ENCODE results near the gene SNX32.
A peak's percentile ranks its signal among the peaks of the same experiment; 100 is the strongest.
"Not testable (repeated sequence)": the region's sequence is repeated elsewhere in the genome, so short reads cannot be mapped to it uniquely, and the experiment has no call there.

SNX32 gene

DNA sequence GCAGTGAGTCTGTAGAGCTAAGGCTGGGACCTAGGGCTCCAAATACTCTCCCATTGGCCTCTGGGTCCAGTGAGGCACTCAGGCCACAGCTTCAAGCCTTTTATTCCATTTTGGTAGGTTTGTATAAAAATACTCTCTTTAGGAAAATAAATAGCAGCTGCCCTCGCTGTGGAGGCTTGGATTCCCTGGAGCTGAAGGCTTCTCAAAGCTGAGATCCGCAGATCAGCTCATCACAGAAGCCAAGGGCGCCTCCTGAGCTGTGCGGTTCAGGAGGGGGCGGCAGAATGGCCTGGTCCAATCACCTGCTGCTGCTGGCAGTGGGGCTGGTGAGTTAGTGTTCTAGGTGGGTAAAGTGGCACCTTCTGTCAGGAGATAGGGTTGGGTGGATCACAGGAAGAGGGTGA is 58.4 kb downstream of the SNX32 start:
- not testable (repeated sequence) for H3K9me3 ChIP-seq (ENCODE audit: insufficient read depth, low read length); H3K36me3 ChIP-seq (ENCODE audit: low read length); H4K20me1 ChIP-seq (ENCODE audit: low read depth, low read length); H3K27me3 ChIP-seq (ENCODE audit: low read length); H2AFZ ChIP-seq (ENCODE audit: low read depth, low read length, severe bottlenecking); H3K9me2 ChIP-seq (replicated peaks; ENCODE audit: insufficient read depth, low read length)
- peak; percentile 7 for TF ChIP-seq CTCF (IDR thresholded peaks at IDR 0.05; ENCODE audit: insufficient read depth, low read length, poor library complexity, severe bottlenecking)
- Histone ChIP-seq H3K4me2 (ENCODE audit: low read depth, low read length, poor library complexity, severe bottlenecking) (peak overlapping the region; percentile 93), H3K9ac (ENCODE audit: low read length) (peak overlapping the region; percentile 93), H3K4me3 (ENCODE audit: insufficient read depth, low read length, poor library complexity, severe bottlenecking) (peak overlapping the region; percentile 85), H3F3A (ENCODE audit: insufficient read depth) (peaks cover 31% of the 10 kb centered on the region), H3K79me2 (ENCODE audit: insufficient read depth, low read length) (peaks cover 18% of the 10 kb centered on the region), H3K27ac (ENCODE audit: low read depth, low read length) (peak overlapping the region; percentile 77)

DNA sequence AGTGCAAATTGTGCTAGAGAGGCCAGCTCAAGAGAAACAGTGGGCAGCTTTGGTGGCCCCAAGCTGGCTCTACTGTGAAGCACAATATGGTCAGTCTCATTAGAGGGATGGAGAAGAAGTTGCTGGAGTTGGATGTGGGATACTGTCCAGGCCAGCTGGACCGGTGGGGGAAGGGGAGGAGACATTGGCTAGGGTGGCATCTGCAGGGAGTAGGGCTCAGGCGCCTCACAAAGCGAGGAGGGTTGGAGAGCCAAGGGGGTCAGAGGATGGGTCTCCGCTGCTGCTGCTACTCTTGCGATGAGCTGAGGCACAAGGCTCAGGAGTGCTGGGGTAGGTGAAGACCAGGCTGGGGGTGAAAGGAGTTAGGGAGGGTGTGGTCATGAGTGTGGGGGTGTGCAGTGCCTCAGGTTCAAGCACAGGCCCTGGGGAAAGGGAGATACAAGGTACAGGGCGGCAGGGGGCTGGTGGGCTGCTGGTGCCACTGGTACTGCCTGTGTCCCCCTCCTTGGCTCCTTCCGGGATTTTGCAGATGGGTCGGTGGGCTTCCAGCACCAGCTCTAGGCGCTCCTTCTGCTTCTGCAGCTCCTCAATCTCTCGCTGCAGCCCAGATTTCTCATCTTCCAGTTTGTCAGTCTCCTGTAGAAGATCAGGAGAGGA is 59.0 kb downstream of the SNX32 start:
- H3K27me3 ChIP-seq (ENCODE audit: low read length), result no peaks in the 10 kb centered on the region
- H3K4me3 ChIP-seq (ENCODE audit: insufficient read depth, low read length, poor library complexity, severe bottlenecking), result peak overlapping the region; percentile 7
- H3K9ac ChIP-seq (ENCODE audit: low read length), result peak overlapping the region; percentile 93; the same call in 1 of the 2 replicates
- no peaks in the 10 kb centered on the region for H3K9me3 ChIP-seq (ENCODE audit: insufficient read depth, low read length)
- H3F3A ChIP-seq (ENCODE audit: insufficient read depth), result peaks cover 31% of the 10 kb centered on the region
- H3K9me2 ChIP-seq (replicated peaks; ENCODE audit: insufficient read depth, low read length), result no peaks in the 10 kb centered on the region
- H3K27ac ChIP-seq (ENCODE audit: low read depth, low read length), result peak overlapping the region; percentile 77
- no peak overlapping the region for H2AFZ ChIP-seq (ENCODE audit: low read depth, low read length, severe bottlenecking)
- peaks cover 14% of the 10 kb centered on the region for H3K79me2 ChIP-seq (ENCODE audit: insufficient read depth, low read length)
- H4K20me1 ChIP-seq (ENCODE audit: low read depth, low read length), result no peaks in the 10 kb centered on the region
- H3K4me2 ChIP-seq (ENCODE audit: low read depth, low read length, poor library complexity, severe bottlenecking), result peak overlapping the region; percentile 93
- no peak for TF ChIP-seq EZH2phosphoT487 (conservative IDR thresholded peaks at IDR 0.05; ENCODE audit: low read length)
- TF ChIP-seq CTCF (IDR thresholded peaks at IDR 0.05; ENCODE audit: insufficient read depth, low read length, poor library complexity, severe bottlenecking), result no peak
- H3K36me3 ChIP-seq (ENCODE audit: low read length), result no peaks in the 10 kb centered on the region

DNA sequence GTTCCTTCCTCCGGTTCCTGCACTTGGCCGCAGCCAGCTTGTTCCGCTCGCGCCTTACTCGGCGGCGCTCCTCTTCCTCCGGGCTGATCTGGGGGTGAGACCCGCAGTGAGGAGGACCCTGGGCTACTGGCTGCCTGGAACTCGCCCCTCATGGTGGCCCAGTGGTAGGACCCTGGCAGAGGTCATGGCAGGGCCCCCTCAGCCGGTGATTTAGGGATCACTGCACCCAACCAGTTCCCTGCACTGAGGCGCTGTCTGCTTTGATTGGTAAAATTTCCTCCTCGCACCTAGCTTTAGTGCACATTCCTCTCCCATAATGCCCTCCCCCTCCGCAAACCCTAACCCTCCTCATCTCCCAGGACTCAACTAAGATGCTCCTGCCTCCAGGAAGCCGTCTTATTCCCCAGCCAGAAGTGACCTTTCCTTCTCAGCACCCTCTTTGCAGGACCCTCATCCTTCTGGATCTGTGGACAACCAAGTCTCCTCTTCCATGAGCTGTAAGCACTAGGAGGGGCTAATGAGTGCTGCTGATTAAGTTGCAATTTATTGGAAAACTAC is 60.4 kb downstream of the SNX32 start:
- no peak for TF ChIP-seq CTCF (IDR thresholded peaks at IDR 0.05; ENCODE audit: insufficient read depth, low read length, poor library complexity, severe bottlenecking)
- no peak for TF ChIP-seq EZH2phosphoT487 (conservative IDR thresholded peaks at IDR 0.05; ENCODE audit: low read length)
- Histone ChIP-seq H3K36me3 (ENCODE audit: low read length) (no peaks in the 10 kb centered on the region), H3K9ac (ENCODE audit: low read length) (peak overlapping the region; percentile 56), H2AFZ (ENCODE audit: low read depth, low read length, severe bottlenecking) (peak overlapping the region; percentile 42), H3K79me2 (ENCODE audit: insufficient read depth, low read length) (peaks cover 12% of the 10 kb centered on the region), H3K4me3 (ENCODE audit: insufficient read depth, low read length, poor library complexity, severe bottlenecking) (peak overlapping the region; percentile 36), H3K9me2 (replicated peaks; ENCODE audit: insufficient read depth, low read length) (no peaks in the 10 kb centered on the region), H3K27ac (ENCODE audit: low read depth, low read length) (0 out of 2 replicates have a peak overlapping the region, but pooled peaks have one; percentile 52), H3K9me3 (ENCODE audit: insufficient read depth, low read length) (no peaks in the 10 kb centered on the region), H3F3A (ENCODE audit: insufficient read depth) (peaks cover 26% of the 10 kb centered on the region), H3K27me3 (ENCODE audit: low read length) (no peaks in the 10 kb centered on the region), H4K20me1 (ENCODE audit: low read depth, low read length) (no peaks in the 10 kb centered on the region), H3K4me2 (ENCODE audit: low read depth, low read length, poor library complexity, severe bottlenecking) (peak overlapping the region; percentile 93)

Data from SU-DHL-6 (cell line).